ENCODE data around the gene VPS51. TPM values are rescaled to one million over a fixed set of nuclear protein-coding genes. Genes with fewer than 3 reads are reported as not detected.

Gene VPS51
- total and polyA plus RNA-seq, 2 of the 13 experiments (the other 11 are each of a cell fraction or from before 2014, with no cell fraction given) = 76.3 to 90.6 TPM

DNA sequence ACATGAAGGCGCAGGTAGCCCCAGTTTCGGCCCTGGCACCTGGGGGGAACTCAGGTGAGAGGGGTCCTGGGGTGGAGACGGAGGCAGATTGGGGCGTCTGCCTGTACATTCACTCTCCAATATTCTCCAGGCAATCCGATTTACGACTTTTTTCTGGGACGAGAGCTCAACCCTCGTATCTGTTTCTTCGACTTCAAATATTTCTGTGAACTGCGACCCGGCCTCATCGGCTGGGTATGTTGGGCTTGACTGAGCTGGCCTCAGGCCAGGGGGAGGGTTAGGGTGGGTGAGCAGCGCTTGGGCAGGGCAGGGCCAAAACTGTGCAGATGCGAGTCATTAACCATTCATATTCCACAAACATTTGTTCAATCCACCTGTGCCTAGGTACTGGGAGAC is 17.3 kb downstream of the VPS51 start (continued):
- TF ChIP-seq RBM22 (optimal IDR thresholded peaks at IDR 0.05; ENCODE audit: low read length) (peak; percentile 3), KMT2A (CRISPR knock-in tag; IDR thresholded peaks at IDR 0.05) (0 out of 2 replicates have a peak, but pooled peaks have one; percentile 26), EED (CRISPR knock-in tag; IDR thresholded peaks at IDR 0.05) (no peak), HDAC2 (CRISPR knock-in tag; IDR thresholded peaks at IDR 0.05) (no peak), FOXP4 (CRISPR knock-in tag; IDR thresholded peaks at IDR 0.05) (no peak), AGO1 (IDR thresholded peaks at IDR 0.05; ENCODE audit: low read depth, low read length, poor library complexity, severe bottlenecking) (no peak), FOXA1 (IDR thresholded peaks at IDR 0.05) (no peak), FOXA1 (CRISPR knock-in tag; IDR thresholded peaks at IDR 0.05) (no peak), REXO4 (CRISPR knock-in tag; IDR thresholded peaks at IDR 0.05; ENCODE audit: borderline replicate concordance) (no peak), ZNF597 (CRISPR knock-in tag; IDR thresholded peaks at IDR 0.05) (no peak), NCOA2 (CRISPR knock-in tag; IDR thresholded peaks at IDR 0.05) (no peak), ZSCAN9 (CRISPR knock-in tag; IDR thresholded peaks at IDR 0.05; ENCODE audit: borderline replicate concordance) (no peak), SNAI1 (CRISPR knock-in tag; IDR thresholded peaks at IDR 0.05; ENCODE audit: borderline replicate concordance) (no peak), NKX3-1 (CRISPR knock-in tag; IDR thresholded peaks at IDR 0.05) (no peak), EP300 (IDR thresholded peaks at IDR 0.05; ENCODE audit: low read depth in 2 of 2, low read length in 2 of 2) (no peak), EP300 (CRISPR knock-in tag; IDR thresholded peaks at IDR 0.05; ENCODE audit: borderline replicate concordance) (no peak), ZNF652 (CRISPR knock-in tag; IDR thresholded peaks at IDR 0.05; ENCODE audit: borderline replicate concordance, low read depth) (peak; percentile 66; the same call in 1 of the 2 replicates), CBX5 (CRISPR knock-in tag; IDR thresholded peaks at IDR 0.05; ENCODE audit: borderline replicate concordance) (no peak), TARDBP (CRISPR knock-in tag; IDR thresholded peaks at IDR 0.05) (no peak), ARID3A (IDR thresholded peaks at IDR 0.05; ENCODE audit: low read depth, low read length) (no peak), PCBP2 (optimal IDR thresholded peaks at IDR 0.05; ENCODE audit: low read depth, low read length, poor library complexity, severe bottlenecking) (no peak), ZNF550 (CRISPR knock-in tag; IDR thresholded peaks at IDR 0.05; ENCODE audit: borderline replicate concordance) (no peak), ZNF468 (CRISPR knock-in tag; IDR thresholded peaks at IDR 0.05) (0 out of 2 replicates have a peak, but pooled peaks have one; percentile 19), PRDM10 (CRISPR knock-in tag; IDR thresholded peaks at IDR 0.05; ENCODE audit: low read depth) (no peak)
